Pancreas (tissue), 10 donors: Measurements from ENCODE around the gene EPHX1. TPM values are rescaled to one million over a fixed set of nuclear protein-coding genes. Genes with fewer than 3 reads are reported as not detected.

Experiments
- ATAC-seq, 4 donors: fragments of 200-7000 bp; cut with Tn5 transposase; one replicate each; pipeline versions ENCODE4 v1.8.0 to v1.9.1; 2020; ENCODE audit warnings: mild to moderate bottlenecking in 4 of 4, moderate library complexity in 4 of 4
- DNase-seq, 6 donors: peaks; one replicate each; pipeline ENCODE4 v3.0.0-alpha.2; 2020
- FAIRE-seq: peaks from 2 replicates; lab custom pipeline; 2012; peaks lifted over from hg19 to GRCh38; lab: Jason Lieb, UNC
- H3K27ac ChIP-seq, 4 donors: fragments of 200-600 bp; sonication (generic); 1 replicate in 3 of 4; 2 replicates in 1 of 4; pipeline versions ENCODE4 v1.5.0 to v1.8.0; 2020
- H3K27me3 ChIP-seq, 4 donors: fragments of 200-600 bp; one replicate each; pipeline ENCODE4 v1.8.0; 2021
- H3K36me3 ChIP-seq, 3 donors: fragments of 200-600 bp; sonication (generic) in 1 of 3; one replicate each; pipeline versions ENCODE4 v1.5.0 to v1.8.0; 2020 to 2021
- H3K4me1 ChIP-seq, 3 donors: fragments of 200-600 bp; one replicate each; pipeline ENCODE4 v1.8.0; 2021
- H3K4me3 ChIP-seq, 4 donors: fragments of 200-600 bp; sonication (generic) in 2 of 4; one replicate each; pipeline versions ENCODE4 v1.5.0 to v1.8.0; 2020 to 2021
- H3K9me3 ChIP-seq, 4 donors: fragments of 200-600 bp; one replicate each; pipeline ENCODE4 v1.8.0; 2021
- WGBS, 2 donors: extraction: QIAGEN DNeasy Blood & Tissue Kit; methylation state at CpG; one replicate each; pipeline ENCODE4 v1.1.7; 2013; 5-methylcytosine and 5-hydroxymethylcytosine counted together
- intact Hi-C, 3 donors: fragments of 100-400 bp; cut with DNase I; formaldehyde crosslinking; loops; one replicate each; pipeline versions ENCODE4 v1.11.1 to v1.14.2; 2022
- polyA plus RNA-seq, 2 donors: library from polyadenylated mRNA; stranded (reverse); fragments of 200-250 nt; gene quantifications; one replicate each; pipeline ENCODE4 v1.2.3, GENCODE V29; 2013
- total RNA-seq, 6 donors: library from RNA; stranded (reverse); fragmentation: NEBNext Ultra II Directional in 4 of 6; extraction: Animal tissue kit (Norgen Biotek cat#: 25700) in 4 of 6; gene quantifications; one replicate each; pipeline versions ENCODE4 v1.2.1 to v1.2.4, GENCODE V29; 2021 to 2023
- TF ChIP-seq, protein P1 (sequence below), 4 donors: fragments of 200-600 bp; sonication (generic) in 3 of 4; IDR thresholded peaks; one replicate each; pipeline versions ENCODE4 v1.5.0 to v1.8.0; 2021; ENCODE audit warnings: antibody characterized with exemption in 4 of 4
- donor health status: healthy with polysubstance abuse.
- donor health status: DM: no; HTN: no; CAD: no; lungs with moderate emphysema.
- donor health status: DM: no; HTN: no; CAD: no.
- donor health status: control.
- donor health status: control.
- donor health status: Bipolar disorder and iron deficiency.
- donor health status: DM: yes; HTN: yes; CAD: no.
- donor health status: DM: no; HTN: no; CAD: no.
- donor health status: DM: no; HTN: no; CAD: no.
- donor health status: DM: yes; HTN: yes; CAD: no.

The EPHX1 gene
- total and polyA plus RNA-seq, 8 donors: 26.1 to 168 (median 124) TPM

DNA sequence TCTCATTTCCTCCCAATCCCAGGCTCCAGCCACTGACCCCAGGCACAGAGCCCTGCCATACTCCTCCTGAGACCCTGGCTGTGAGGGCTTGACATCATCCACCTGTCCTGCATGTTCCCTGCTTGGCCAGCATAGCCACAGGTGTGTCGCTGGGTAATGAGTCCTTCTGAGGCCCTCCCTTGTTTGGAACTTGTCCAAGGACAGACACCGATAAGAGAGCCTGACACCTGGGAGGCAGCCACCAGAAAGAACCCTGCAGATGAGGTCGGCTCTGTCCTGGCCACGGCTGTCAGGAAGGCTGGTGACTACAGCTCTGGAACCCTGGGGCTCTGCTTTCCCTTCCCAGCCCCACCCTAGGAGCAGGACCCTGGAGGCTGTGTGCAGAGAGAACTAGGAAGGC, 37.7 kb downstream of the EPHX1 start:
- TF ChIP-seq, protein P1, sequence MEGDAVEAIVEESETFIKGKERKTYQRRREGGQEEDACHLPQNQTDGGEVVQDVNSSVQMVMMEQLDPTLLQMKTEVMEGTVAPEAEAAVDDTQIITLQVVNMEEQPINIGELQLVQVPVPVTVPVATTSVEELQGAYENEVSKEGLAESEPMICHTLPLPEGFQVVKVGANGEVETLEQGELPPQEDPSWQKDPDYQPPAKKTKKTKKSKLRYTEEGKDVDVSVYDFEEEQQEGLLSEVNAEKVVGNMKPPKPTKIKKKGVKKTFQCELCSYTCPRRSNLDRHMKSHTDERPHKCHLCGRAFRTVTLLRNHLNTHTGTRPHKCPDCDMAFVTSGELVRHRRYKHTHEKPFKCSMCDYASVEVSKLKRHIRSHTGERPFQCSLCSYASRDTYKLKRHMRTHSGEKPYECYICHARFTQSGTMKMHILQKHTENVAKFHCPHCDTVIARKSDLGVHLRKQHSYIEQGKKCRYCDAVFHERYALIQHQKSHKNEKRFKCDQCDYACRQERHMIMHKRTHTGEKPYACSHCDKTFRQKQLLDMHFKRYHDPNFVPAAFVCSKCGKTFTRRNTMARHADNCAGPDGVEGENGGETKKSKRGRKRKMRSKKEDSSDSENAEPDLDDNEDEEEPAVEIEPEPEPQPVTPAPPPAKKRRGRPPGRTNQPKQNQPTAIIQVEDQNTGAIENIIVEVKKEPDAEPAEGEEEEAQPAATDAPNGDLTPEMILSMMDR (IDR thresholded peaks at IDR 0.05): no peak
- H3K4me3 ChIP-seq: no peak overlapping the region
- 4 to 6% methylated on average over 4 of the region's 4 CpGs for WGBS, 2 donors
- H3K36me3 ChIP-seq: peaks cover 0 to 52% (median 31%) of the 10 kb centered on the region in 3 donors
- H3K4me1 ChIP-seq: peaks cover 6 to 26% (median 13%) of the 10 kb centered on the region in 3 donors
- ATAC-seq (peak; percentile 76 to 77 (median 76)), FAIRE-seq (no peak), DNase-seq (peak in 5 of 6 donors; percentile 78 to 86 (median 85))
- intact Hi-C loops: no loop called here
- no peaks in the 10 kb centered on the region for H3K9me3 ChIP-seq
- peak overlapping the region in 3 of 4 donors; percentile 28 to 54 (median 44) for H3K27ac ChIP-seq
- no peaks in the 10 kb centered on the region for H3K27me3 ChIP-seq

DNA sequence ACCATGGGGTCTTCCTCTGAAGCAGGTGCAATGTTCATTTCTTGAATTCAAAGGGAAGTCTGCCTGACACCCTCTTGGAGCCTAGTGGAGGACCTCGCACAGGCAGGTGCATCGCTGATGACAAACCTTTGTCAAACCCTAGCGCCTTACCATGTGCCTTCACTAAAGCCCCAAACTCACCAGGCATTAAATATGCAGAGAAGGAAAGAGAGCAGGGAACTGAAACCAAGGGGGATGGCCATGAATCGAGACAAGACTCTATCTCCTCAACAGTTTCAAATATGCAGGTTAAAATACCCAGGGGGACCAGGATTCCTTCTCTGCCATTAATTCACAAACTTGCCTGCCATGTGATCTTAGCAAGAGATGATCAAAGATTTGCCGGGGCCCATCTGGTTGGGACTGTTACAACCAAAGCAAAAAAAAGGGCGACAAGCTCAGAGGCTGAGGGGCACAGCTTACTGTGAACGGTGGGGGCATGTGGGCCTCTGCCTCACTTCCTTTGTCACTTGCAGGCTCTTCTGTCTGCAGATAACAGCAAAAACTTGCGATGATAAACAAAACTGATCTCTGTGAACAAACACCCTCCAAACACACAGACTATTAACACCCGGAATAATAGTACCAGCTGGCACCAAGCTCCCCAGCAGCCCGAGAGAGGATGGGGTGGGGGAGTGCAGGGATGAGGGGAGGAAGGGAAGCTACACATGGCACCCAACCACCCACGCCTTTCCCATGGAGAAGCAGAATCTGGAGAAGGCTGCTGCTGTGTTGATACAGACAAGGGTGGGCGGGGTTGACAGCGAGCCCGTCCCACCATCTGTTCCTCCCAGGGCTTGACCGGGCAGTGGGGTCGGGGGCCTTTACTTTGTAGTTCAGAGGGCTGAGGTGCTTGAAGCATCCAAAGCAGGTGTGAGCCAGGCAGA, 38.4 kb downstream of the EPHX1 start:
- TF ChIP-seq, protein P1 (IDR thresholded peaks at IDR 0.05): no peak
- Histone ChIP-seq H3K27me3 (no peaks in the 10 kb centered on the region), H3K36me3 (peaks cover 0 to 51% (median 36%) of the 10 kb centered on the region in 3 donors), H3K4me3 (no peak overlapping the region), H3K27ac (peak overlapping the region in 3 of 4 donors; percentile 12 to 54 (median 28)), H3K4me1 (peaks cover 6 to 26% (median 13%) of the 10 kb centered on the region in 3 donors), H3K9me3 (no peaks in the 10 kb centered on the region)
- no peak for ATAC-seq
- no peak for FAIRE-seq
- DNase-seq: peak in 1 of 6 donors; percentile 54
- 67 to 72% methylated on average over 16 of the region's 16 CpGs for WGBS, 2 donors
- intact Hi-C loops: no loop called here

DNA sequence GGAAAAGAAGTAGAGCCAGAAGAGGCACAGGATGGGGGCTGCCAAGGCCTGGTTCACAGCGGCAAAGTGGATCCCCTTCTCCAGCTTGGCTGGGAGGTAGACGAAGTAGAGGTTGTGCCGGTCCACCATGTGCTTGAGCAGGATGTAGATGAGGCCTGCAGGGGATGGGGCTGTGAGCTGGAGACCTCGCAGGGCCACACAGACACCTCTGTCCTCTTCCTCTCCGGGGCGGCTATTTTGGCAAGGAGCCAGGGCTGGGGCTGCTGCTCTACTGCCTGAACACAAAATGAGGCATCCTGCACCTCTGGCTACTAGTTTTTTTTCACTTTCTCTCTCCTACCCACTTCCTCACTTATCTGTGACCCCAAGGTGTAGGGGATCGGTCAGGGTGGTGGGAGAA, 40.0 kb downstream of the EPHX1 start:
- H3K4me1 ChIP-seq: peaks cover 6 to 26% (median 13%) of the 10 kb centered on the region in 3 donors
- no peaks in the 10 kb centered on the region for H3K27me3 ChIP-seq
- no peaks in the 10 kb centered on the region for H3K9me3 ChIP-seq
- WGBS, 2 donors: 68 to 70% methylated on average over 7 of the region's 7 CpGs
- TF ChIP-seq, protein P1 (IDR thresholded peaks at IDR 0.05): no peak
- intact Hi-C loops: no loop called here
- H3K4me3 ChIP-seq: no peak overlapping the region
- peaks cover 0 to 53% (median 40%) of the 10 kb centered on the region in 3 donors for H3K36me3 ChIP-seq
- ATAC-seq (no peak), DNase-seq (peak in 3 of 6 donors; percentile 64 to 86 (median 77)), FAIRE-seq (no peak)
- H3K27ac ChIP-seq: no peak overlapping the region

- no peaks in the 10 kb centered on the region for H3K27me3 ChIP-seq
- no peak overlapping the region for H3K4me3 ChIP-seq
- H3K9me3 ChIP-seq: no peaks in the 10 kb centered on the region
- no peak for FAIRE-seq
- H3K36me3 ChIP-seq: peaks cover 0 to 56% (median 44%) of the 10 kb centered on the region in 3 donors
- peaks cover 6 to 26% (median 13%) of the 10 kb centered on the region in 3 donors for H3K4me1 ChIP-seq
- intact Hi-C loops: no loop called here
- no peak overlapping the region for H3K27ac ChIP-seq
- DNase-seq: no peak
- no peak for ATAC-seq
- TF ChIP-seq, protein P1 (IDR thresholded peaks at IDR 0.05): no peak
- 96 to 99% methylated on average over 7 of the region's 7 CpGs for WGBS, 2 donors
These were observed 40.4 kb downstream of the EPHX1 start for GRCh38 chr1:225850370-225850769.
